HUDEP-2 (cell line): Measurements from ENCODE around the gene TIE1.
A peak's percentile ranks its signal among the peaks of the same experiment; 100 is the strongest.
"Not testable (repeated sequence)": the region's sequence is repeated elsewhere in the genome, so short reads cannot be mapped to it uniquely, and the experiment has no call there.

Experiments
- DNase-seq, 76 experiments: peaks; one replicate each; lab custom pipeline; 2025; ENCODE audit not compliant: unreplicated experiment in 76 of 76; lab: John Stamatoyannopoulos, UW

Gene TIE1

GRCh38 chr1:43358746-43359693 lies 58.2 kb downstream of the TIE1 start, which contains the start of gene CDC20:
CDC20 (plus strand) TSS chr1:43358981; CDS start chr1:43359216, 235 bp downstream.
- DNase-seq: peak in 75 of 76 experiments; percentile 60 to 98 (median 96)

DNA sequence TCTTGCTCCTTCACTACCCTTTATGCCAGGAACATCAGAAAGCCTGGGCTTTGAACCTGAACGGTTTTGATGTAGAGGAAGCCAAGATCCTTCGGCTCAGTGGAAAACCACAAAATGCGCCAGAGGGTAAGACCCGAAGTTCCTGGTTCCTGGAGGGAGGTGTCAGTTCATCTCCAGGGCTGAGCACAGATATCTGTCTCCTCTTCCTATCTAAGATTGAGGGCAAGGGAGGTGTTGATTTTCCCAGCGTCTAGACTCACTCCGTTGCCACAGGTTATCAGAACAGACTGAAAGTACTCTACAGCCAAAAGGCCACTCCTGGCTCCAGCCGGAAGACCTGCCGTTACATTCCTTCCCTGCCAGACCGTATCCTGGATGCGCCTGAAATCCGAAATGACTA lies 58.9 kb downstream of the TIE1 start:
- DNase-seq: no peak

DNA sequence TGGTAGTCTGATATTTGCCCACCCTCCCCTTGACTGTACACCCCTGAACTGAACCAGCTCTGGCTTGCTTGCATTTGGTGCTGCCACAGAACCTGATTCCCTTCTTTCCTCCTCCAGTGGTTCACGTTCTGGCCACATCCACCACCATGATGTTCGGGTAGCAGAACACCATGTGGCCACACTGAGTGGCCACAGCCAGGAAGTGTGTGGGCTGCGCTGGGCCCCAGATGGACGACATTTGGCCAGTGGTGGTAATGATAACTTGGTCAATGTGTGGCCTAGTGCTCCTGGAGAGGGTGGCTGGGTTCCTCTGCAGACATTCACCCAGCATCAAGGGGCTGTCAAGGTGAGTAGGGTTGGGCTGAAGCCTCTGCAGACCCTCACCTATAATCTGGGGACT lies 59.8 kb downstream of the TIE1 start:
- DNase-seq: no peak

GRCh38 chr1:43363283-43363934 lies 62.6 kb downstream of the TIE1 start:
- DNase-seq: peak in 1 of 76 experiments; percentile 10

DNA sequence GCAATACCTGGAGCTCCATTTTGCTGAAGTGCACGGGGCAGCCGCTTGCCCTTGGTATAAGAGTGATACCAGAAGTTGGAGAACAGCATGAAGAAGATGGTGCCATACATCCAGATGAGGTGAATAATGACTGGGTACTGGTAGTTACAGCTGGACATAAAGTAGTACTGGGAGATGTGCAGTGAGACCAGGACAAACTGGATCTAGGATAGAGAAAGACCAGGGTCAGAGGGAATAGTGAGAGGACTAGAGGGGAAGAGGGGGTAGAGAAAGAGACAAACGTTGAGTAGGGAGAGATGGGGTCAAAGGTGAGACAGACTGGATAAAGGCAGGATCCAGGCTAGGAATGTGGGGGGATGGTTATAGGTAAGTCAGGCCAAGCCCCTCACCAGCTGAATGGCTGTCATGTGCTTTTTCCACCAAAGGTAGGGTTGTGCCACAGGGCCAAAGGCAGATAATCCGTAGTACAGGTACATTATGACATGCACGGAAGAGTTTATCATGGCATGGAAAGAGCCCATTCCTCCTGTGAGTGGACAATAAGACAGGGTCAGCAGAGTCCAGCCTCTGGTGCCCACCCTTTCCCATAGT lies 63.2 kb downstream of the TIE1 start:
- no peak for DNase-seq

- no peak for DNase-seq
Measured at GRCh38 chr1:43365678-43366077, 64.9 kb downstream of the TIE1 start.

GRCh38 chr1:43366179-43366578 lies 65.4 kb downstream of the TIE1 start:
- peak in 6 of 76 experiments; percentile 8 to 24 (median 13) for DNase-seq

DNA sequence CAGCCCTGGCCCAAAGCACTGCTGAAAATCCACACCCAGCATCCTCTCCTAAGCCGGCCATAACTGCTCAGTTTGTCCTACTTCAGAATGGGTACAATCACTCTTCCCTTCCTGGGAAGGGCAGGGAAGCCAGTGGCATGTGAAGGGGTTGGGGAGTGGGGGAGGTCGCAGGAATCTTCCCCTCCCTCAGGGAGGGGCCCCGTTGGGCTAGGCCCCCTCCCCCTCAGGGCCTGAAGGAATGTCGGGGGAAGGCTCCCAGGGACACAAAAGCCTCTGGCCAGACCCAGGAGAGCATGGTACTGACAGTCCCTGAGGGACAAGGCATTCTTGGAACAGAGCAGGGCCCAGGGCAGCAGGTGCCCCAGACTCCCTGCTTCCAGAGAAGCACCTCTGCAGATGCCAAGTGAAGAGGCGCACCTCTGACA lies 65.8 kb downstream of the TIE1 start:
- no peak for DNase-seq

- DNase-seq: peak in 73 of 76 experiments; percentile 18 to 90 (median 77)
Measured at GRCh38 chr1:43367026-43367903, 66.5 kb downstream of the TIE1 start.

DNA sequence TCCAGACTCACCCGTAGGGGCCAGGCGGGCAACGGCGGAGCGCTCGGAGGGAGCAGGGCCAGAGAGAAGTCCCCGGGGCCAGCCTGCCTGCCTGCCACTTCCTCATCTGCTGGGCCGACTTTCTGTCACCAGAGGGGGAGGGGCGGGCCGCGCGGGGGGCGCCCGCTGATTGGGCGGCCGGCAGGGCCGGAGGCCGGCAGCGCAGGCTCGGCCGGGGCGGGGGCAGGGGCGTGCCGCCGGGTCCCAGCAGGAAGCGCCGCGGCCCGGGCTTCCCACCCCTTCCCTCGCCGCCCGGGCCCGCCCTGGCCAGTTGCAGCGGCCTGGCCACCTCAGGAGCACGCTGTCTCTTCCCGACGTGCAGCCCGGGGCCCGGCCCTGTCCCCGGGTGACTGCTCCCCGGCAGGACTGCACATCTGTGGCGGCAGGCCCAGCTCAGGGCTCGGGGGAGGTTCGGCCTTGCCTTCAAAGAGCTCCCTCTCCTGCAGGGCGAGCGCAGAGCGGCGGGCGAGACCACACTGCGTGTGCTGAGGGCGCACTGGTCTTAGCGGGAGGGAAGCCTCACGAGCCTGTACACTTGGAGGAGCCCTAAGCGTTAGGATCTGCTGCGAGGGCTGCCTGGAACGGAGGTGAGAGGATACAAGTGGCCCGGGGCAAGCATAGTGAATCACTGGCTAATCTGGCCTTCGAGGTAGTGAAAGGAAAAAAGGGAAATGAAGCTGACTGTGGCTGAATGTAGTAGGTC lies 67.3 kb downstream of the TIE1 start, which contains the start of gene ELOVL1:
TSS of gene ELOVL1 (minus strand) at position 108 of the 742 bp plus-strand sequence. CDS start 2,402 bp downstream, outside the sequence.
- peak in 75 of 76 experiments; percentile 24 to 92 (median 82) for DNase-seq

- DNase-seq: no peak
Measured at GRCh38 chr1:43368646-43369020, 67.9 kb downstream of the TIE1 start.

GRCh38 chr1:43369779-43370178 lies 69.0 kb downstream of the TIE1 start:
- not testable (repeated sequence) for DNase-seq

- DNase-seq: no peak
Measured at GRCh38 chr1:43370564-43370963, 69.8 kb downstream of the TIE1 start.

DNA sequence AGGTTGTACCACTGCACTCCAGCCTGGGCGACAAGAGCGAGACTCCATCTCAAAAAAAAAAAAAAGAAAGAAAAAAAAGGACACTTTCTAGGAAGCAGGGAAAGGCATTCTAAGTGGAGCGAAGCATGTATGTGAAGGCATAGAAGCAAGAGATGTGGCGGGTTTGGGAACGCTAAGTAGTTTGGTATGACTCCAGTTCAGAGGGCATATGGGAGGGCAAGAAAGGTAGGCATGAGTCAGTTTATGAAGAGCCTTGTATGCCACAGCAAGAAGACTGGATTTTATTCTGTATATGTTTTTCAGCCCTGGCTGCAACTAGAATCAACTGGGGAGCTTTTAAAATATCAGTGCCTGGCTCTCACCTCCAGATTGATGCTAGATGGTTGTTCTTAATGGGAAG lies 71.4 kb downstream of the TIE1 start:
- no peak for DNase-seq
